ENCODE results near the gene SLC16A2. TPM values are rescaled to one million over a fixed set of nuclear protein-coding genes. Genes with fewer than 3 reads are reported as not detected.

Gene SLC16A2
- total and polyA plus RNA-seq, 7 donors, result 0.23 to 10.5 (median 5.3) TPM

DNA sequence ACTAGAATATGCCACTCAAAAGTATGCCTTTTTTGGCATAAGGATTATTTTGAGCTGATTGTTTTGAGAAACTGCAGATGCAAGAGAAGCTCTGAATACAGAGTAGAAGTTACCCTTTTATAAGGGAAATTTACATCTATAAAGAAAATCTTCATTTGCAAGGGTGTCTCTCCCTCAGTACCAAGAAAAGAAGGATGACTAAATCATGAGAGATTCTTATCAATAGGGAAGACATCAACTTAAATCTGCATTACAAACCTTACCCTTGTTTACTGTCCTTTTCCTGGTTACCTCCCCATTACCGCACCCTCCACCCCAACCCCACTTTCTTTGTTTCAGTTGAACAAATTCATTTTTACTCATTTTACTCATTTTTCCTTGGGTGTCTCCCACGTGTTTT is 130.6 kb downstream of the SLC16A2 start:
- H3K27ac ChIP-seq, result no peak overlapping the region
- H3K4me3 ChIP-seq, result no peak overlapping the region
- H3K4me1 ChIP-seq, result no peaks in the 10 kb centered on the region
- TF ChIP-seq, protein P1, sequence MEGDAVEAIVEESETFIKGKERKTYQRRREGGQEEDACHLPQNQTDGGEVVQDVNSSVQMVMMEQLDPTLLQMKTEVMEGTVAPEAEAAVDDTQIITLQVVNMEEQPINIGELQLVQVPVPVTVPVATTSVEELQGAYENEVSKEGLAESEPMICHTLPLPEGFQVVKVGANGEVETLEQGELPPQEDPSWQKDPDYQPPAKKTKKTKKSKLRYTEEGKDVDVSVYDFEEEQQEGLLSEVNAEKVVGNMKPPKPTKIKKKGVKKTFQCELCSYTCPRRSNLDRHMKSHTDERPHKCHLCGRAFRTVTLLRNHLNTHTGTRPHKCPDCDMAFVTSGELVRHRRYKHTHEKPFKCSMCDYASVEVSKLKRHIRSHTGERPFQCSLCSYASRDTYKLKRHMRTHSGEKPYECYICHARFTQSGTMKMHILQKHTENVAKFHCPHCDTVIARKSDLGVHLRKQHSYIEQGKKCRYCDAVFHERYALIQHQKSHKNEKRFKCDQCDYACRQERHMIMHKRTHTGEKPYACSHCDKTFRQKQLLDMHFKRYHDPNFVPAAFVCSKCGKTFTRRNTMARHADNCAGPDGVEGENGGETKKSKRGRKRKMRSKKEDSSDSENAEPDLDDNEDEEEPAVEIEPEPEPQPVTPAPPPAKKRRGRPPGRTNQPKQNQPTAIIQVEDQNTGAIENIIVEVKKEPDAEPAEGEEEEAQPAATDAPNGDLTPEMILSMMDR (IDR thresholded peaks at IDR 0.05), result no peak
- TF ChIP-seq POLR2A (IDR thresholded peaks at IDR 0.05) (no peak), POLR2AphosphoS5 (IDR thresholded peaks at IDR 0.05) (no peak), EP300 (IDR thresholded peaks at IDR 0.05) (no peak)
- no peak for DNase-seq
- H3K36me3 ChIP-seq, result no peaks in the 10 kb centered on the region
- no peaks in the 10 kb centered on the region for H3K9me3 ChIP-seq
- no peaks in the 10 kb centered on the region for H3K27me3 ChIP-seq
- intact Hi-C loops (cut with DNase I), result loop anchor here (5.0 kb wide), 1 partner anchor 695 kb away; no protein-coding TSS in a partner anchor
- WGBS, 2 donors, result 34 to 58% methylated on average over 2 of the region's 2 CpGs

DNA sequence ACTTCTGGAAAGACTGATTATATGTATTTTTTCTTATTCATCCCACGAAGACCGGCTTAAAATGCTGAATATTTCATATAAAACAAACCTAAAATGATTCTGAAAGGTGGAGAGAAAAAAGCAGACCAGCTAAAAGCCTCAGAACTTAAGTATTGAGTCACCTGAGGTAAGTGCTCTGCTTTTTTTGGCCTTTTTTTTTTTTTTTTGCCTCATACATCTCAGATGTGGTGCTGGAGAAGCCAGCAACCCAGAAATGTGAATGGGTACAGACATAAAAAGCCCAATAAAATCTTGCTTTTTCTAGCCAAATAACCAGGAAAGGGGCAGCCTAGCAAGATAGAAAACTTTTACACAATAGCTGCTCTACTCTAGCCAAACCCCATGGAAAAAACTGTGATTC is 136.1 kb downstream of the SLC16A2 start:
- Histone ChIP-seq H3K27me3 (no peaks in the 10 kb centered on the region), H3K4me3 (no peak overlapping the region), H3K9me3 (no peaks in the 10 kb centered on the region), H3K36me3 (no peaks in the 10 kb centered on the region), H3K27ac (no peak overlapping the region), H3K4me1 (no peaks in the 10 kb centered on the region)
- TF ChIP-seq EP300 (IDR thresholded peaks at IDR 0.05) (no peak), POLR2AphosphoS5 (IDR thresholded peaks at IDR 0.05) (no peak), POLR2A (IDR thresholded peaks at IDR 0.05) (no peak)
- TF ChIP-seq, protein P1 (IDR thresholded peaks at IDR 0.05), result no peak
- 90 to 96% methylated on average over 2 of the region's 2 CpGs for WGBS, 2 donors
- intact Hi-C loops (cut with DNase I), result no loop called here
- no peak for DNase-seq

DNA sequence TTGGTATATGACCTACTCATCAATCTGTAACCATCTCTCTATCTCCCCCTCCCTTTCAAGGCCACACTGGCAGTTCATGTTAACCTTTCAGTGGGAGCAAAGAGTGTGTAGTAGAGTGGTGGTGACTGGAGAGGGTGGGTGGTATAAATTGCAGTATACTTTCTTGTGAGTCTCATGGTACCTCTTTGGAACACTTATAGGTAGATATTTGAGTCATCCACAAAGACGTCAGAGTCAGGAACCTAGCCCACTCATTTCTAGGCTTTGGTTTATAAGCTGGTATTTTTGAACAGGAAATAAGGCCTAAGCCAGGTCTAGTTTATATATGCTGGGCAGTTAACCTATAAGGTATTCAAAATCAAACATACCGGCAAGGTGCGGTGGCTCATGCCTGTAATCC is 156.8 kb downstream of the SLC16A2 start:
- no peak for DNase-seq
- Histone ChIP-seq H3K4me1 (no peaks in the 10 kb centered on the region), H3K4me3 (no peak overlapping the region), H3K9me3 (no peaks in the 10 kb centered on the region), H3K27me3 (no peaks in the 10 kb centered on the region), H3K36me3 (no peaks in the 10 kb centered on the region), H3K27ac (no peak overlapping the region)
- intact Hi-C loops (cut with DNase I), result no loop called here
- TF ChIP-seq, protein P1 (IDR thresholded peaks at IDR 0.05), result no peak
- TF ChIP-seq POLR2A (IDR thresholded peaks at IDR 0.05), result no peak
- no peak for TF ChIP-seq POLR2AphosphoS5 (IDR thresholded peaks at IDR 0.05)
- TF ChIP-seq EP300 (IDR thresholded peaks at IDR 0.05), result no peak
- WGBS, 2 donors, result 88 to 95% methylated on average over 3 of the region's 3 CpGs

DNA sequence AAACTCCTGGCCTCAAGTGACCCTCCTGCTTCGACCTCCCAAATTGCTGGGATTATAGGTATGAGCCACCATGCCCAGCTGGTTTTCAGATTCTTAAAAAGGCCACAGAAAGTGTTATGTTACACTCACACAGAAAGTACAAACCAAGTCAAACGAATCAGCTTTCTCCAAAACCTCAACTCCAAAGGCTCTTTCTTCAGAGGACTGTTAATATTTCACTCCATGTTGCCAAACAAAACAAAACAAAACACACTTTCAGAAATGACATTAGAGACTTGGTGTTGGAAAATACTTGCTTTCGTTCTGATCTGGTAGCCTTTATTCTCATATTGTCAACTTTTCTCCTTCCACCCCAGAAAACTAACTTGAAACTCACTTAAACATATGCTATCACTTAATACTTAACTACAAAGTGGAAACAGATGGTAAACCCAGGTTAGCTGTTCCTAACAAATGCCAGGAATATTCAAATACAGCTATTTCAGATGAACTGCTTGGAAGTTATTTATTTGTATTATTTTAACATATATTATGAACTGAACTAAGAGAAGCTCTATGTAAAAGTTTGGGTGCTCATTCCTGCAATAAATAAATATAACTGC is 158.4 kb downstream of the SLC16A2 start:
- no peaks in the 10 kb centered on the region for H3K9me3 ChIP-seq
- DNase-seq, result no peak
- intact Hi-C loops (cut with DNase I), result no loop called here
- H3K4me3 ChIP-seq, result no peak overlapping the region
- no peaks in the 10 kb centered on the region for H3K36me3 ChIP-seq
- no peaks in the 10 kb centered on the region for H3K4me1 ChIP-seq
- H3K27me3 ChIP-seq, result no peaks in the 10 kb centered on the region
- H3K27ac ChIP-seq, result no peak overlapping the region
- WGBS, 2 donors, result 75 to 76% methylated on average over 3 of the region's 3 CpGs
- TF ChIP-seq POLR2AphosphoS5 (IDR thresholded peaks at IDR 0.05), result no peak
- TF ChIP-seq, protein P1 (IDR thresholded peaks at IDR 0.05), result no peak
- no peak for TF ChIP-seq EP300 (IDR thresholded peaks at IDR 0.05)
- TF ChIP-seq POLR2A (IDR thresholded peaks at IDR 0.05), result no peak

Small RNAs within 50 kb of the gene (small RNA-seq; reads per million reads assigned to genes)
- gene RN7SL790P, result 0 reads per million in 3 donors

Other genes with a start within 250 kb of the SLC16A2 start
- gene ZCCHC13, start 117.3 kb upstream of the SLC16A2 start, total RNA-seq, result not detected
- not detected for gene ZCCHC13, start 117.3 kb upstream of the SLC16A2 start, polyA plus RNA-seq
- 10 to 100 TPM; 20.4 to 36.4 (median 24.0) TPM for gene RLIM, start 193.1 kb downstream of the SLC16A2 start, total RNA-seq
- gene RLIM, start 193.1 kb downstream of the SLC16A2 start, polyA plus RNA-seq, result 1 to 10 TPM; 3.0 to 8.8 (median 4.9) TPM